Colonic mucosa (tissue), 4 donors: ENCODE results near the gene CLCN4. TPM values are rescaled to one million over a fixed set of nuclear protein-coding genes. Genes with fewer than 3 reads are reported as not detected.

Experiments used
- DNase-seq: peaks from one replicate; pipeline ENCODE4 v3.0.0-alpha.2; 2020
- H3K27ac ChIP-seq: fragments of 200-600 bp; one replicate; pipeline ENCODE4 v1.8.0; 2021
- H3K27me3 ChIP-seq: fragments of 200-600 bp; one replicate; pipeline ENCODE4 v1.8.0; 2021
- H3K36me3 ChIP-seq: fragments of 200-600 bp; one replicate; pipeline ENCODE4 v1.8.0; 2021
- H3K4me1 ChIP-seq: fragments of 200-600 bp; one replicate; pipeline ENCODE4 v1.8.0; 2021; ENCODE audit warnings: mild to moderate bottlenecking
- H3K4me3 ChIP-seq: fragments of 200-600 bp; one replicate; pipeline ENCODE4 v1.8.0; 2021
- H3K9ac ChIP-seq, 2 donors: one replicate each; pipeline ENCODE4 v1.7.0; 2013; ENCODE audit warnings: control low read depth in 2 of 2, low read depth in 2 of 2, low read length in 2 of 2
- H3K9me3 ChIP-seq: fragments of 200-600 bp; one replicate; pipeline ENCODE4 v1.8.0; 2021
- intact Hi-C: fragments of 100-400 bp; cut with DNase I; formaldehyde crosslinking; loops from one replicate; pipeline ENCODE4 v1.14.1; 2022
- total RNA-seq, 2 donors: library from RNA; stranded (reverse); fragmentation: NEBNext Ultra II Directional in 1 of 2; extraction: Animal tissue kit (Norgen Biotek cat#: 25700) in 1 of 2; gene quantifications; one replicate each; pipeline ENCODE4 v1.2.1, GENCODE V29; 2021
- TF ChIP-seq, protein P1 (sequence below): fragments of 200-600 bp; IDR thresholded peaks from one replicate; pipeline ENCODE4 v1.8.0; 2022; ENCODE audit warnings: antibody characterized with exemption, mild to moderate bottlenecking
- donor health status: healthy.
- donor health status: DM: no; HTN: no; CAD: no.
- donor health status: DM: no; HTN: no; CAD: no.

Gene CLCN4
- total RNA-seq, 2 donors from 2014 or later: 0.62 to 1.2 TPM

DNA sequence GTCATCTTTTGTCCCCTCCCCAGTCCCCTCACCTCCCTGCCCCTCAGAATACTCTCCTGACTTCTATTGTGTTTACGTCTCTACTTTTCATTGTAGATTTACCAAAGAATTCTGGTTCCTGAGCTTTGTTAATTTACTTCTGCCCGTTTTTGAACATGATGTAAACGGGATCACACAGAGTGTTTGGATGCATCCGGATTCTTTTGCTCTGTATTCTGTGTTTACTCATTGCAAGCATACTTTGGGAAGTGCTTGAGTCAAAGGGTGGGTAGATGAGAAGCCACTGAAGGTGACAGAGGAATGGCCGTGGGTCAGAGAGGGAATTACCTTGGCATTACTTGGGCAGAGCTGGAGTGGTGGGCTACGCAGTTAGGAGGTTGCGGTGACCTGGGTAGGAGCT is 18.0 kb downstream of the CLCN4 start:
- DNase-seq: no peak
- intact Hi-C loops: no loop called here
- no peaks in the 10 kb centered on the region for H3K9me3 ChIP-seq
- no peak overlapping the region for H3K9ac ChIP-seq
- no peaks in the 10 kb centered on the region for H3K36me3 ChIP-seq
- no peak overlapping the region for H3K4me3 ChIP-seq
- H3K27me3 ChIP-seq: no peaks in the 10 kb centered on the region
- no peaks in the 10 kb centered on the region for H3K4me1 ChIP-seq
- TF ChIP-seq, protein P1, sequence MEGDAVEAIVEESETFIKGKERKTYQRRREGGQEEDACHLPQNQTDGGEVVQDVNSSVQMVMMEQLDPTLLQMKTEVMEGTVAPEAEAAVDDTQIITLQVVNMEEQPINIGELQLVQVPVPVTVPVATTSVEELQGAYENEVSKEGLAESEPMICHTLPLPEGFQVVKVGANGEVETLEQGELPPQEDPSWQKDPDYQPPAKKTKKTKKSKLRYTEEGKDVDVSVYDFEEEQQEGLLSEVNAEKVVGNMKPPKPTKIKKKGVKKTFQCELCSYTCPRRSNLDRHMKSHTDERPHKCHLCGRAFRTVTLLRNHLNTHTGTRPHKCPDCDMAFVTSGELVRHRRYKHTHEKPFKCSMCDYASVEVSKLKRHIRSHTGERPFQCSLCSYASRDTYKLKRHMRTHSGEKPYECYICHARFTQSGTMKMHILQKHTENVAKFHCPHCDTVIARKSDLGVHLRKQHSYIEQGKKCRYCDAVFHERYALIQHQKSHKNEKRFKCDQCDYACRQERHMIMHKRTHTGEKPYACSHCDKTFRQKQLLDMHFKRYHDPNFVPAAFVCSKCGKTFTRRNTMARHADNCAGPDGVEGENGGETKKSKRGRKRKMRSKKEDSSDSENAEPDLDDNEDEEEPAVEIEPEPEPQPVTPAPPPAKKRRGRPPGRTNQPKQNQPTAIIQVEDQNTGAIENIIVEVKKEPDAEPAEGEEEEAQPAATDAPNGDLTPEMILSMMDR: no peak
- no peak overlapping the region for H3K27ac ChIP-seq

- Histone ChIP-seq H3K27ac (no peak overlapping the region), H3K36me3 (no peaks in the 10 kb centered on the region), H3K9me3 (no peaks in the 10 kb centered on the region), H3K9ac (no peak overlapping the region), H3K4me3 (no peak overlapping the region), H3K4me1 (no peaks in the 10 kb centered on the region), H3K27me3 (no peaks in the 10 kb centered on the region)
- TF ChIP-seq, protein P1: no peak
- DNase-seq: no peak
- intact Hi-C loops: no loop called here
Observed at GRCh38 chrX:10175319-10175871, 18.6 kb downstream of the CLCN4 start.

- Histone ChIP-seq H3K9ac (peak overlapping the region in 1 of 2 donors; percentile 2), H3K36me3 (no peaks in the 10 kb centered on the region), H3K4me1 (no peaks in the 10 kb centered on the region), H3K27me3 (no peaks in the 10 kb centered on the region), H3K4me3 (no peak overlapping the region), H3K9me3 (no peaks in the 10 kb centered on the region), H3K27ac (no peak overlapping the region)
- DNase-seq: no peak
- intact Hi-C loops: no loop called here
- TF ChIP-seq, protein P1: no peak
Observed at GRCh38 chrX:10176121-10177003, 19.6 kb downstream of the CLCN4 start.

GRCh38 chrX:10177004-10177396 is 20.2 kb downstream of the CLCN4 start:
- no peak for DNase-seq
- Histone ChIP-seq H3K4me3 (no peak overlapping the region), H3K36me3 (no peaks in the 10 kb centered on the region), H3K9ac (peak overlapping the region in 1 of 2 donors; percentile 2), H3K4me1 (no peaks in the 10 kb centered on the region), H3K27ac (no peak overlapping the region), H3K9me3 (no peaks in the 10 kb centered on the region), H3K27me3 (no peaks in the 10 kb centered on the region)
- TF ChIP-seq, protein P1: no peak
- intact Hi-C loops: no loop called here

DNA sequence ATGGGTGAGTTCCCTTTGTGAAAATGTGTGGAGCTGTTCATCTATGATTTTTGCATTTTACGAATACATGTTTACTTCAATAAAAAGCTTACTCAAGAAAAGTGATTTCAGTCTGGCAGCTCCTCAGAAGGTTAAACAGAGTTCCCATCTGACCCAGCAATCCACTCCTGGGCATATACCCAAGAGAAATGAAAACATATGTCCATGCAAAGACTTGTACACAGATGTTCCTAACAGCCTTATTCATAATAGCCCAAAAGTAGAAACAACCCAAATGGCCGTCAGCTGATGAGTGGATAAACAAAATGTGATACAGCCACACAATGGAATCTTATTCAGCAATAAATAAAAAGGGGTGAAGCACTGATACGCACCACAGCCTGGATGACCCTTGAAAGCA is 20.8 kb downstream of the CLCN4 start:
- Histone ChIP-seq H3K27ac (no peak overlapping the region), H3K27me3 (no peaks in the 10 kb centered on the region), H3K4me1 (no peaks in the 10 kb centered on the region), H3K36me3 (no peaks in the 10 kb centered on the region), H3K9me3 (no peaks in the 10 kb centered on the region), H3K4me3 (no peak overlapping the region), H3K9ac (no peak overlapping the region)
- intact Hi-C loops: no loop called here
- TF ChIP-seq, protein P1: no peak
- DNase-seq: no peak
